CD14-positive monocyte (primary cell): ENCODE results near the gene ADSL. TPM values are rescaled to one million over a fixed set of nuclear protein-coding genes. Genes with fewer than 3 reads are reported as not detected.

Source experiments
- DNase-seq, 3 donors: peaks; one replicate each; pipeline ENCODE4 v3.0.0-alpha.2; 2011 to 2022
- H2AFZ ChIP-seq: 2 replicates; pipeline ENCODE4 v1.6.0; 2012; ENCODE audit warnings: mild to moderate bottlenecking, low read depth, low read length, inconsistent platforms; ENCODE audit not compliant: insufficient read depth, poor library complexity, severe bottlenecking
- H3K27ac ChIP-seq, 2 donors: 1 replicate in 1 of 2; 2 replicates in 1 of 2; pipeline ENCODE4 v1.5.1; 2012 to 2013; ENCODE audit warnings: low read length in 2 of 2, control low read depth in 1 of 2, inconsistent platforms in 1 of 2, low read depth in 1 of 2, mild to moderate bottlenecking in 1 of 2
- H3K27me3 ChIP-seq, 2 donors: one replicate each; pipeline versions ENCODE4 v1.6.0 to v1.6.1; 2011 to 2013; ENCODE audit warnings: low read length in 2 of 2; ENCODE audit not compliant: control insufficient read depth in 2 of 2, insufficient read depth in 2 of 2
- H3K36me3 ChIP-seq, 2 donors: replicated peaks in 1 of 2; 1 replicate in 1 of 2; 2 replicates in 1 of 2; pipeline versions ENCODE4 v1.5.1 to v1.6.1; 2012 to 2013; ENCODE audit warnings: low read length in 2 of 2, control low read depth in 1 of 2, inconsistent platforms in 1 of 2, mild to moderate bottlenecking in 1 of 2; ENCODE audit not compliant: insufficient read depth in 2 of 2, control insufficient read depth in 1 of 2
- H3K4me1 ChIP-seq, 2 donors: 1 replicate in 1 of 2; 2 replicates in 1 of 2; pipeline versions ENCODE4 v1.5.1 to v1.6.1; 2012 to 2013; ENCODE audit warnings: low read length in 2 of 2, control low read depth in 1 of 2, inconsistent platforms in 1 of 2, mild to moderate bottlenecking in 1 of 2, moderate library complexity in 1 of 2; ENCODE audit not compliant: insufficient read depth in 2 of 2, control insufficient read depth in 1 of 2
- H3K4me2 ChIP-seq: replicated peaks from 2 replicates; pipeline ENCODE3; 2012; ENCODE audit warnings: low read length, moderate library complexity, mild to moderate bottlenecking; ENCODE audit not compliant: poor library complexity, severe bottlenecking; ENCODE audit errors: extremely low read depth
- H3K4me3 ChIP-seq, 3 experiments: fragments of 200-600 bp in 1 of 3; sonication (generic) in 1 of 3; replicated peaks in 1 of 3; 1 replicate in 2 of 3; 2 replicates in 1 of 3; pipeline ENCODE4 v1.5.1; 2011 to 2013; ENCODE audit warnings: low read length in 3 of 3, mild to moderate bottlenecking in 3 of 3, control low read depth in 2 of 3, low read depth in 2 of 3, inconsistent platforms in 1 of 3, moderate library complexity in 1 of 3
- H3K79me2 ChIP-seq: 2 replicates; pipeline ENCODE4 v1.6.0; 2012; ENCODE audit warnings: mild to moderate bottlenecking, control low read depth, inconsistent platforms, low read length, moderate library complexity; ENCODE audit not compliant: insufficient read depth
- H3K9ac ChIP-seq: 2 replicates; pipeline ENCODE4 v1.6.0; 2017; ENCODE audit warnings: low read length, mild to moderate bottlenecking; ENCODE audit not compliant: insufficient read depth, poor library complexity, severe bottlenecking
- H3K9me3 ChIP-seq, 2 donors: replicated peaks in 1 of 2; 1 replicate in 1 of 2; 2 replicates in 1 of 2; pipeline versions ENCODE4 v1.5.1 to v1.6.1; 2012 to 2013; ENCODE audit warnings: low read length in 2 of 2, control low read depth in 1 of 2; ENCODE audit not compliant: control insufficient read depth in 1 of 2, insufficient read depth in 1 of 2
- H4K20me1 ChIP-seq: 2 replicates; pipeline ENCODE4 v1.6.0; 2012; ENCODE audit warnings: mild to moderate bottlenecking, low read length, control low read depth, moderate library complexity; ENCODE audit not compliant: insufficient read depth
- H3K27ac Mint-ChIP-seq, 7 donors: one replicate each; pipeline ENCODE4 v1.8.0; 2020; ENCODE audit warnings: mild to moderate bottlenecking in 7 of 7, mixed read lengths in 7 of 7, moderate library complexity in 6 of 7, inconsistent platforms in 2 of 7
- H3K27me3 Mint-ChIP-seq, 3 donors: one replicate each; pipeline ENCODE4 v1.8.0; 2021 to 2022; ENCODE audit warnings: low read depth in 3 of 3, mild to moderate bottlenecking in 3 of 3, mixed read lengths in 3 of 3, moderate library complexity in 3 of 3, inconsistent platforms in 1 of 3
- H3K36me3 Mint-ChIP-seq, 2 donors: one replicate each; pipeline ENCODE4 v1.8.0; 2020; ENCODE audit warnings: mixed read lengths in 2 of 2, inconsistent platforms in 1 of 2, mild to moderate bottlenecking in 1 of 2
- H3K4me1 Mint-ChIP-seq: one replicate; pipeline ENCODE4 v1.8.0; 2020; ENCODE audit warnings: mild to moderate bottlenecking, mixed read lengths
- H3K4me3 Mint-ChIP-seq, 2 donors: one replicate each; pipeline ENCODE4 v1.8.0; 2020; ENCODE audit warnings: mild to moderate bottlenecking in 2 of 2, mixed read lengths in 2 of 2, moderate library complexity in 1 of 2
- H3K9me3 Mint-ChIP-seq, 7 donors: one replicate each; pipeline ENCODE4 v1.8.0; 2020 to 2022; ENCODE audit warnings: mixed read lengths in 7 of 7, mild to moderate bottlenecking in 6 of 7, moderate library complexity in 6 of 7, inconsistent platforms in 2 of 7
- CTCF ChIP-seq: fragments of 200-600 bp; IDR thresholded peaks from one replicate; pipeline ENCODE4 v1.8.0; 2022; ENCODE audit warnings: antibody characterized with exemption, mild to moderate bottlenecking
- WGBS: methylation state at CpG from one replicate; pipeline ENCODE4 v1.1.5; 2013; ENCODE audit warnings: missing lambda C conversion rate; ENCODE audit not compliant: insufficient coverage; 5-methylcytosine and 5-hydroxymethylcytosine counted together
- intact Hi-C, 2 donors: fragments of 100-400 bp; cut with micrococcal nuclease; formaldehyde crosslinking; loops; one replicate each; pipeline versions ENCODE4 v1.15.0 to v1.15.1; 2023
- polyA plus RNA-seq, 3 donors: library from polyadenylated mRNA; depleted of rRNA in 1 of 3; unstranded in 2 of 3; stranded (reverse) in 1 of 3; fragments of 300-500 nt in 2 of 3; fragments of >200 nt in 1 of 3; fragmentation: Illumina TruSeq in 2 of 3; gene quantifications; 1 replicate in 2 of 3; 2 replicates in 1 of 3; pipeline ENCODE4 v1.2.3, GENCODE V29; 2012 to 2021

ADSL gene
- polyA plus RNA-seq, 3 donors: 56.7 to 82.3 (median 65.1) TPM

- Histone ChIP-seq H2AFZ (no peak overlapping the region), H3K27ac (no peak overlapping the region), H3K4me3 (no peak overlapping the region), H3K27me3 (no peaks in the 10 kb centered on the region), H3K9ac (no peak overlapping the region), H3K79me2 (no peaks in the 10 kb centered on the region), H3K9me3 (no peaks in the 10 kb centered on the region), H3K4me2 (no peak overlapping the region), H3K36me3 (peaks cover 86 to 99% of the 10 kb centered on the region in 2 donors), H3K4me1 (no peaks in the 10 kb centered on the region), H4K20me1 (peaks cover 23% of the 10 kb centered on the region)
- Mint-ChIP-seq H3K4me3 (no peak overlapping the region), H3K27me3 (no peaks in the 10 kb centered on the region), H3K36me3 (peaks cover 61 to 91% of the 10 kb centered on the region in 2 donors), H3K9me3 (no peaks in the 10 kb centered on the region), H3K27ac (peak overlapping the region in 1 of 7 donors; percentile 51), H3K4me1 (no peaks in the 10 kb centered on the region)
- intact Hi-C loops: no loop called here
- DNase-seq: no peak
- 100% methylated on average over 2 of the region's 5 CpGs for WGBS
- TF ChIP-seq CTCF: no peak
Observed at GRCh38 chr22:40305625-40306024, 40.7 kb upstream of the ADSL start.

GRCh38 chr22:40308999-40309573 is 37.2 kb upstream of the ADSL start:
- DNase-seq: no peak
- H4K20me1 ChIP-seq: peaks cover 36% of the 10 kb centered on the region
- TF ChIP-seq CTCF: no peak
- intact Hi-C loops: no loop called here
- H3K79me2 ChIP-seq: no peaks in the 10 kb centered on the region
- H2AFZ ChIP-seq: no peak overlapping the region
- H3K9me3 ChIP-seq: no peaks in the 10 kb centered on the region
- Mint-ChIP-seq H3K4me3 (no peak overlapping the region), H3K4me1 (peaks cover 21% of the 10 kb centered on the region), H3K27ac (no peak overlapping the region), H3K27me3 (no peaks in the 10 kb centered on the region), H3K9me3 (no peaks in the 10 kb centered on the region), H3K36me3 (peaks cover 66 to 93% of the 10 kb centered on the region in 2 donors)
- H3K27ac ChIP-seq: no peak overlapping the region
- H3K4me2 ChIP-seq: no peak overlapping the region
- H3K4me3 ChIP-seq: no peak overlapping the region
- peaks cover 22% of the 10 kb centered on the region in 2 donors for H3K4me1 ChIP-seq
- no peaks in the 10 kb centered on the region for H3K27me3 ChIP-seq
- H3K9ac ChIP-seq: no peak overlapping the region
- H3K36me3 ChIP-seq: peaks cover 79 to 97% of the 10 kb centered on the region in 2 donors
- WGBS: no CpG with 5 or more reads among the region's 6 CpGs
